GM21717 (cell line): ENCODE measurements around the gene SMIM13.

Source experiments
- ATAC-seq: cut with Tn5 transposase; IDR thresholded peaks from one replicate; pipeline ENCODE4 v1.9.1; 2021; ENCODE audit warnings: mild to moderate bottlenecking, moderate library complexity; ENCODE audit not compliant: unreplicated experiment

SMIM13 gene

GRCh38 chr6:11120271-11121005 lies 26.8 kb downstream of the SMIM13 start:
- ATAC-seq = no peak

- ATAC-seq = no peak
Observed at GRCh38 chr6:11121851-11122250, 28.2 kb downstream of the SMIM13 start.

GRCh38 chr6:11122380-11122779 lies 28.7 kb downstream of the SMIM13 start:
- no peak for ATAC-seq

- ATAC-seq = no peak
Observed at GRCh38 chr6:11123978-11124377, 30.3 kb downstream of the SMIM13 start.

- no peak for ATAC-seq
Observed at GRCh38 chr6:11126876-11127275, 33.2 kb downstream of the SMIM13 start.

- no peak for ATAC-seq
Observed at GRCh38 chr6:11128608-11129007, 35.0 kb downstream of the SMIM13 start.

- ATAC-seq = no peak
Observed at GRCh38 chr6:11129908-11130565, 36.4 kb downstream of the SMIM13 start.

- ATAC-seq = no peak
Observed at GRCh38 chr6:11130605-11131004, 37.0 kb downstream of the SMIM13 start.

- no peak for ATAC-seq
Observed at GRCh38 chr6:11132194-11132888, 38.7 kb downstream of the SMIM13 start.

- no peak for ATAC-seq
Observed at GRCh38 chr6:11133281-11133680, 39.6 kb downstream of the SMIM13 start.

GRCh38 chr6:11136809-11137208 lies 43.2 kb downstream of the SMIM13 start:
- ATAC-seq = no peak

GRCh38 chr6:11139051-11139960 lies 45.7 kb downstream of the SMIM13 start:
- no peak for ATAC-seq

GRCh38 chr6:11140056-11140455 lies 46.4 kb downstream of the SMIM13 start:
- ATAC-seq = no peak

GRCh38 chr6:11141295-11141694 lies 47.7 kb downstream of the SMIM13 start:
- ATAC-seq = no peak

GRCh38 chr6:11142296-11143027 lies 48.8 kb downstream of the SMIM13 start:
- no peak for ATAC-seq

GRCh38 chr6:11143394-11144371 lies 50.0 kb downstream of the SMIM13 start:
- ATAC-seq = no peak

- ATAC-seq = peak; percentile 82
Observed at GRCh38 chr6:11144393-11144851, 50.8 kb downstream of the SMIM13 start.

- no peak for ATAC-seq
Observed at GRCh38 chr6:11146117-11146826, 52.6 kb downstream of the SMIM13 start.
